ENCODE data around the gene KLHL1. TPM values are rescaled to one million over a fixed set of nuclear protein-coding genes. Genes with fewer than 3 reads are reported as not detected.

The KLHL1 gene
- total RNA-seq, 1 donor from 2014 or later: not detected

DNA sequence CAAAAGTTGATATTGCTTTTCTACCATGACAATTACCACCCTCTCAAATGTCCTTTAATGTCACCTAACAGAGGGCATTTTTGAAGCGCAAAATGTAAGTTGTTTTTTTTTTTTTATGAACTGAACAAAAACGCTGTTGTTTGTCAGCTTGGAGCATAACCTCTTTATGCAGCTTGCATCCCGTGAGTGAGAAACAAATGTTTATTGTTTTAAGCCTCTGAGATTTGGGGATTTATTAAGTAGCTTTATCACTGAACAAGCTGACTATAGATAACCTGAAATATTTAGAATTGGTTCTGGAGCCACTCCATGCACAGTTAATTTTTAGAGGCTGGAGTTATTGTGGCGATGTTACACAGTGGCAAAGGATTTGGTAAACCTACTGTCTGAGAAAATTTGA lies 80.7 kb downstream of the KLHL1 start:
- TF ChIP-seq, protein P1, sequence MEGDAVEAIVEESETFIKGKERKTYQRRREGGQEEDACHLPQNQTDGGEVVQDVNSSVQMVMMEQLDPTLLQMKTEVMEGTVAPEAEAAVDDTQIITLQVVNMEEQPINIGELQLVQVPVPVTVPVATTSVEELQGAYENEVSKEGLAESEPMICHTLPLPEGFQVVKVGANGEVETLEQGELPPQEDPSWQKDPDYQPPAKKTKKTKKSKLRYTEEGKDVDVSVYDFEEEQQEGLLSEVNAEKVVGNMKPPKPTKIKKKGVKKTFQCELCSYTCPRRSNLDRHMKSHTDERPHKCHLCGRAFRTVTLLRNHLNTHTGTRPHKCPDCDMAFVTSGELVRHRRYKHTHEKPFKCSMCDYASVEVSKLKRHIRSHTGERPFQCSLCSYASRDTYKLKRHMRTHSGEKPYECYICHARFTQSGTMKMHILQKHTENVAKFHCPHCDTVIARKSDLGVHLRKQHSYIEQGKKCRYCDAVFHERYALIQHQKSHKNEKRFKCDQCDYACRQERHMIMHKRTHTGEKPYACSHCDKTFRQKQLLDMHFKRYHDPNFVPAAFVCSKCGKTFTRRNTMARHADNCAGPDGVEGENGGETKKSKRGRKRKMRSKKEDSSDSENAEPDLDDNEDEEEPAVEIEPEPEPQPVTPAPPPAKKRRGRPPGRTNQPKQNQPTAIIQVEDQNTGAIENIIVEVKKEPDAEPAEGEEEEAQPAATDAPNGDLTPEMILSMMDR (IDR thresholded peaks at IDR 0.05; ENCODE audit: insufficient read depth, low read length, severe bottlenecking): no peak
- Histone ChIP-seq H3K36me3 (ENCODE audit: control insufficient read depth, insufficient read depth, low read length) (no peaks in the 10 kb centered on the region), H3K4me3 (ENCODE audit: low read depth, low read length) (no peak overlapping the region), H3K27me3 (ENCODE audit: control insufficient read depth, insufficient read depth, low read length) (no peaks in the 10 kb centered on the region)
- DNase-seq (ENCODE audit: low read depth) (no peak), FAIRE-seq (no peak)

DNA sequence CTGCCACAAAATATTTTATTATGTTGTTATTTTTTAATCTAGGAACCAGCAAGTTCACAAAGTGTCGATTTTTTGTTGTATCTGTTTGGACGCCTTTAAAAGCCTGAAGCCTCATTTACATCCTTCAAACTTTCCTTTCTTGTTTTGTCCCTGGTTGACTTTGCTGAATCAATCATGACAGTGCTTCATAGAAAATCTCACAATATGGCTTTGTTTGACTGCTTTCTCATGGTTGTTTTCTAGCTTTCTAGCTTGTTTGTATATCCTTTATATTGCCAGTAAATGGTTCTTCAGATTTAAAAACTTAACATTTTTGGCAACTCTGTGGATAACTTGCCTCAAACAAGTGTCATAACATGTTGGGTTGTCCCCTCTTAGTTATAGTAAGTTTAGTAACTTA lies 84.7 kb downstream of the KLHL1 start:
- no peaks in the 10 kb centered on the region for H3K27me3 ChIP-seq (ENCODE audit: control insufficient read depth, insufficient read depth, low read length)

DNA sequence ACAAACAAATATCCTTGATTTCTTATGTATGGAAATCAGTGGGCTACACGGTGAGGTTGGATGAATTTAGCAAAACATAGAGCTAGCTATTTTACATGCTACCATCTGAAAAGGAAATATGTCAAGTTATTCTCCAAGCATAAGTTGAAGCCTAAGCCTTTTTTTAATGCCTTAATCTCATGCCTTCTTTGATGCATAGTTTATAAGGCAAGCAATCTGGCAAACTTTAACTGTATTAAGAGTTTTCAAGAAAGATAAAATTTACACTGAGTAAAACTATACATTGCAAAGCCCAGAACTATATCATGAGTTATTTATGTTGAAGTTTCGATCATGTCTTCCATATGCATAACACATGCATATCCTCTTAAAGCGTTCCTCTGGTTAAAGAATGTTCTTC lies 85.6 kb downstream of the KLHL1 start:
- TF ChIP-seq, protein P1 (IDR thresholded peaks at IDR 0.05; ENCODE audit: insufficient read depth, low read length, severe bottlenecking): no peak
- H3K27me3 ChIP-seq (ENCODE audit: control insufficient read depth, insufficient read depth, low read length): no peaks in the 10 kb centered on the region
- no peaks in the 10 kb centered on the region for H3K36me3 ChIP-seq (ENCODE audit: control insufficient read depth, insufficient read depth, low read length)
- DNase-seq (ENCODE audit: low read depth) (no peak), FAIRE-seq (no peak)
- H3K4me3 ChIP-seq (ENCODE audit: low read depth, low read length): no peak overlapping the region

More for the DNA sequence above, 84.7 kb downstream of the KLHL1 start:
- Histone ChIP-seq H3K4me3 (ENCODE audit: low read depth, low read length) (no peak overlapping the region), H3K36me3 (ENCODE audit: control insufficient read depth, insufficient read depth, low read length) (no peaks in the 10 kb centered on the region)
- TF ChIP-seq, protein P1 (IDR thresholded peaks at IDR 0.05; ENCODE audit: insufficient read depth, low read length, severe bottlenecking): no peak
- FAIRE-seq (no peak), DNase-seq (ENCODE audit: low read depth) (no peak)

DNA sequence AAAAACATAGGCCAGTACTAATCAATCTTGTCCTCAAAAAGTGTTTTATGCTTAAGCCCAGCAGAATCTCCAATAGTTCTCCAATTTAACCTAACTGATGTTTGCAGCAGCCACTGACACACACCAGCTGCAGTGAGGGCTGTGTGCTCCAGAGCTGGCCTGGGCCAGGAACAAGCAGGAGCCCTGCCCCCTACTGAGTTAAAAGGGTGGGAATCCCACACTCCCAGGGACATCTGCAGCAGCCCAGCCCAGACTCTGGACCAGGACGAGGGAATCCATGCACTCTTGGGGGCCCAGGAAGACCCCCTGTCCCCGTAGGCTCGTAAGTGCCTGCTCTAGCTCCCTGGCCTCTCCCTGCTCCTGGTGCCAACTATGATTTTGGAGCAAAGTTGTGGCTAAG lies 92.1 kb downstream of the KLHL1 start:
- no peak for FAIRE-seq
- H3K4me3 ChIP-seq (ENCODE audit: low read depth, low read length): no peak overlapping the region
- DNase-seq (ENCODE audit: low read depth): no peak
- TF ChIP-seq, protein P1 (IDR thresholded peaks at IDR 0.05; ENCODE audit: insufficient read depth, low read length, severe bottlenecking): no peak
- H3K27me3 ChIP-seq (ENCODE audit: control insufficient read depth, insufficient read depth, low read length): no peaks in the 10 kb centered on the region
- H3K36me3 ChIP-seq (ENCODE audit: control insufficient read depth, insufficient read depth, low read length): no peaks in the 10 kb centered on the region

DNA sequence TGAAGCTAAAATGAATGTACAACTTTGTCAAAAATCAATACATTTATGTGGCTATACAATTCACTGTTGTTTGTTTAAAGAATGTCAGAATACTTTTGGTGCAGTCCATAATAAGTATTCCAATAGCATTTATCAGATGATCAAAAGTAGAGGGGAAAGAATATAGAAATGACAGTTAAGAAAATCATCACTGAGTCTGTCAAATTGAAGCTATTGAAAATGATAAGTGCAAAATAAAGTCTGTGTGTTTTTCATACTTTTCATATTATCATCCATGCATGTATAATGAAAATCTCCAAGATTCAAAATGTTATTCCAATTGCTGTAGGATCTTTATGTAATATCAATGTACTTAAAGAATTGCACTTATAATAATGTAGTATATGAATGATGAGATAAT lies 93.9 kb downstream of the KLHL1 start:
- Histone ChIP-seq H3K27me3 (ENCODE audit: control insufficient read depth, insufficient read depth, low read length) (no peaks in the 10 kb centered on the region), H3K4me3 (ENCODE audit: low read depth, low read length) (no peak overlapping the region), H3K36me3 (ENCODE audit: control insufficient read depth, insufficient read depth, low read length) (no peaks in the 10 kb centered on the region)
- no peak for FAIRE-seq
- TF ChIP-seq, protein P1 (IDR thresholded peaks at IDR 0.05; ENCODE audit: insufficient read depth, low read length, severe bottlenecking): no peak
- DNase-seq (ENCODE audit: low read depth): no peak

DNA sequence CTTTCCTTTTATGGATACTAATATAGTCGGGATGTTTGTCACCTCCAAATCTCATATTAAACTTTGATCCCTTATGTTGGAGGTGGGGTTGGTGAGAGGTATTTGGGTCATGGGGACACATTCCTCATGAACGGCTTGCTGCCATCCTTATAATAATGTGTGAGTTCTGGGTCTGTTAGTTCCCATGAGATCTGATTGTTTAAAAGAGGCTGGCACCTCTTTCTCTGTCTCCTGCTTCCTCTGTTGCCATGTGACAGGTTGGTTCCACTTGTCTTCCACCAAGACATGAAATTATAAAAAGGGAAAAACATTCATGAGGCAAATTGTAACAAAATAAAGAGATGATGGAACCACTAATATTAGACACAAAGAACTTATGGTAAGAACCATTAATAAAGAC lies 108.4 kb downstream of the KLHL1 start:
- TF ChIP-seq, protein P1 (IDR thresholded peaks at IDR 0.05; ENCODE audit: insufficient read depth, low read length, severe bottlenecking): no peak
- Histone ChIP-seq H3K36me3 (ENCODE audit: control insufficient read depth, insufficient read depth, low read length) (no peaks in the 10 kb centered on the region), H3K27me3 (ENCODE audit: control insufficient read depth, insufficient read depth, low read length) (no peaks in the 10 kb centered on the region), H3K4me3 (ENCODE audit: low read depth, low read length) (no peak overlapping the region)
- FAIRE-seq: no peak
- no peak for DNase-seq (ENCODE audit: low read depth)
